SH-SY5Y (cell line): Measurements from ENCODE around the gene CIC.

Source experiments
- GATA2 ChIP-seq: IDR thresholded peaks from 2 replicates; pipeline ENCODE4 v1.6.1; 2011; ENCODE audit warnings: mild to moderate bottlenecking, low read depth, low read length
- GATA3 ChIP-seq: IDR thresholded peaks from 2 replicates; pipeline ENCODE4 v1.6.1; 2011; ENCODE audit warnings: low read depth, mild to moderate bottlenecking, low read length, moderate library complexity

CIC gene

GRCh38 chr19:42313840-42314755 is 45.0 kb downstream of the CIC start:
- TF ChIP-seq GATA3 (no peak), GATA2 (no peak)

DNA sequence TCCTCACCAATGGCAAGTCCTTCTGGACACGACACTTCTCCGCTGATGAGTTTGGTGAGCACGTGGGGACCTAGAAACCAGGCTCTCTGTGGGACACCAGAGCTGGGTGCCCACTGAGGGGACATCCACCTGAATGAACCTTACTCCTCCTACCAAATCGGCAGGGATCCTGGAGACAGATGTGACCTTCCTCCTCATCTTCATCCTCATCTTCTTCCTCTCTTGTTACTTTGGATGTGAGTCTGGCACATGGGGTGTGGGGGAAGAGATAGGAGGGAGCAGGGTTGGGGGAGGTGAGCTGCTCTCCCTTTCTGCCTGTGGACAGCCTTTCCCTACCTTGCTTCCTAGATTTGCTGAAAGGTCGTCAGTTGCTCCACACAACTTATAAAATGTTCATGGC is 46.0 kb downstream of the CIC start:
- TF ChIP-seq GATA2 (no peak), GATA3 (no peak)

GRCh38 chr19:42316223-42317211 is 47.5 kb downstream of the CIC start:
- TF ChIP-seq GATA3 (no peak), GATA2 (no peak)

DNA sequence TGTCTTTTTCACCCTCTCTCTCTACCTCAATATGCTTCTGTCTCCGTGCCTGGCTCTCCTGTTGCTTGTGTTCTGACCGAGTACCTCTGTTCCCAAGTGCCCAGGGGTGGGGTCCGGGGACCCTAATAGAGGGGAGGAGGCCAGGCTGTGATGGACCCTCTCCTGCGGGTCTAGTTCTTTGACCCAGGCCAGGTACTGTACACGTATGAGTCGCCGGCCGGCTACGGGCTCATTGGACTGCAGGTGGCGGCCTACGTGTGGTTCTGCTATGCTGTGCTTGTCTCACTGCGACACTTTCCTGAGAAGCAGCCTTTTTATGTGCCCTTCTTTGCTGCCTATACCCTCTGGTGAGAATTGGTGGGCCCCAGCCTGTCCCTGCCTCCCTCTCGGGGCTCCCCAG is 48.5 kb downstream of the CIC start:
- TF ChIP-seq GATA2 = no peak
- TF ChIP-seq GATA3 = no peak

GRCh38 chr19:42322305-42322704 is 53.3 kb downstream of the CIC start:
- TF ChIP-seq GATA2 (no peak), GATA3 (no peak)

DNA sequence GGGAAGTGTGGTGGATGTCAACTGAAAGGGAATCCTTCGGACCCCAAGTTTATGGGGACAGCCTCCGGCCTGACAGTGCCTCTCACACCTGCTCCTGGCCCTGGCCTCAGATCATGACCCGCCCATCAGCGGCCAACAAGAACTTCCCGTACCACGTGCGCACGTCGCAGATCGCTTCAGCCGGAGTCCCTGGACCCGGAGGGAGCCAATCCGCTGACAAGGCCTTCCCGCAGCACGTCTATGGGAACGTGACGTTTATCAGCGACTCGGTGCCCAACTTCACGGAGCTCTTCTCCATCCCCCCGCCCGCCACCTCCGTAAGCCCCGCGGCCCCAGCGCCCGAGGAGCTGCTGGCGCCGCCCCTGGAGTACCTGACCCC is 54.4 kb downstream of the CIC start:
- no peak for TF ChIP-seq GATA3
- TF ChIP-seq GATA2 = no peak

DNA sequence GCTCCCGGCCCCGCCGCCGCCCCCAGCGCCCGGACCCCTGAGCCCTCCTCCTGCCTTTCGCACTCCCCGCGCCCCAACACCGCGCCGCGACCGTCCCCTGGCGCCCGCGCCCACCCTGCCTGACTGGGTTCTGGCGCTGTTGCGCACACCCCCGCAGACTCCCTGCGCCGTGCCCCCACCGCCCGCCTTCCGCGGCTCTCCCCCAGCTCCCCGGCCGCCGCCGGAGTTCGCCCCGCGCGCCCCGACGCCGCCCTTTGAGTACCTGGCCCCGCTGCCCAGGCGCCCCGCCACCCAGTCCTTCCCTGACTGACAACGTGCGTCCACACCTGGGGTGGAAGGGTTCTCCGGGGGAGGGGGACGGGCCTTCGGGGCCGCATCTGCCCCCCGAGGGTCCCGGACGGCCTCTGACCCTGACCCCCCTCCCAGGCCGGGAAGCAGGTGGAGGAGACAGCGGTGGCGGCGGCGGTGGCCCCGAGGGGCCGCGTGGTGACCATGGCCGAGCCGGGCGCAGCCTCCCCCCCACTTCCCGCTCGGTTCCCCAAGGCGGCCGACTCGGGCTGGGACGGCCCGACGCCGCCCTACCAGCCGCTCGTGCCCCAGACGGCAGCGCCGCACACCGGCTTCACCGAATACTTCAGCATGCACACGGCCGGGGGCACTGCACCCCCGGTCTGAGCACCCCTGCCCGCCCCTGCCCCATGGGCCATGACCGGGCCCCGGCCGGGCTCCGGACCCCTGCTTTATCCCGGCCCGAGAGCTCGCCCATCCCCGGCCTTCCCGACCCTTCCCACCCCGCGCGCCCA is 55.0 kb downstream of the CIC start:
- no peak for TF ChIP-seq GATA3
- TF ChIP-seq GATA2 = no peak

GRCh38 chr19:42324655-42325307 is 55.7 kb downstream of the CIC start:
- TF ChIP-seq GATA2 = no peak
- no peak for TF ChIP-seq GATA3

DNA sequence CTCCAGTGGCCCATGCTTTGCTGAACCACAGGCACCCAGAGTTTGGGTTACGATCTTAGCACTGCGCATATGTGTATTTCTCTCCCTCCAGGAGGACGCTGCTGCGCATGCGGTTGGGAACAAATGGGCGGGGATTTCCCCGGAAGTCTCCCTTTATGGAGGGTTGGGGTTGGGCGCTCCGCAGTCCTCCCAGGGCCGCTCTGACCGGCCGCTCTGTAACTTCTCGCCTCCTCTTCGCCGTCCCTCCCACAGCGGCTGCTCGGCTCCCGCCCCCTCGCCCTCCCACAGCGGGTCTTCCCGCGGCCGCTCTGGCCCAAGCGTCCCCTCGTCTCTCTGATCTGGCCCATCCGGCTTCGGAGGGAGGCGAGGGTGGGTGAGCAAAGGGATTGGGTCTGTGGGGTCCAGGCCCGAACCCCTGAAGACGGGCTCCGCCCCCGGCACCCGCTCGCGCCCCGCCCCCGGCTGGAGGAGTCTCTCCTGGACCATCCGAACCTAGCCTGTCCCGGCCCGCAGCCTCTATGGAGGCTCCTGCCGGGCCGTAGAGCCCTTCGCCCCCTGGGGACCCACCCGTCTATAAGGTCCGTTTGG is 56.4 kb downstream of the CIC start, which contains the start of gene MEGF8:
Gene MEGF8 (plus strand): TSS at position 328 of the 588 bp plus-strand sequence. CDS start 609 bp downstream, outside the sequence.
- TF ChIP-seq GATA3 (no peak), GATA2 (no peak)

DNA sequence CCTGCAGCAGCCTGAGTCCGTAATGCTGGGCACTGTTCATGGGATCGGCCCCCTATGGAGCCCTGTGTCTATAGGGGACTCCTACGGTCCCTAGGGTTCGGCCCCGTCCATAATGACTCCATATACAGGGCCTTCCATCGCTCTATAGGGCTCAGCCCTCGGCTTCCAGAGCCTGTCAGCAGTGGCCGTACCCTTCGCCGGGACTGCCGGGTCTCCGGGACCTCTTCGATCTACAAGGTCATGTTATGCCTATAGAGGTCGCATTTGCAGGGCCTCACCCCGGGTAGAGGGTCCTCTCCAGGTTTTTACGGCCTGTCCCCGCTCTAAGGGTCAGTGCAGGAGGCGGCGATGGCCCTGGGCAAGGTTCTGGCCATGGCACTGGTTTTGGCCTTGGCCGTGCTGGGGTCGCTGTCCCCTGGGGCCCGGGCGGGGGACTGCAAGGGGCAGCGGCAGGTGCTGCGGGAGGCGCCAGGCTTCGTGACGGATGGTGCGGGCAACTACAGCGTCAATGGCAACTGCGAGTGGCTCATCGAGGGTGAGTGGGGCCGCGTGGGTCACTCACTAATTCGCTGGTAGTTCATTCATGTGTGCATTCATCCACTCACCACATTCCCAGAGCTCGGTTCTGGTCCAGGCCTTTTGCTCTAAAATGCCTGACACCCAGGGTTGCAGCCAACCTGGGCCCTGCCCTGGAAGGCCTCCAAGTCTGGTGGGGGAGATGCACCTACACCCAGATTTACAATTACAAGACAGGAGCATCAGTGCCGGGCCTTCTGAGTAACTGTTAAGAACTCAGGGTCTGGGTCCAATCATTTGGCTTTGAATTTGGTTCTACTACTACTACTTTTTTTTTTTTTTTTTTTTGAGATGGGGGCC is 57.1 kb downstream of the CIC start:
- no peak for TF ChIP-seq GATA3
- TF ChIP-seq GATA2 = no peak

GRCh38 chr19:42326969-42327368 is 57.9 kb downstream of the CIC start:
- no peak for TF ChIP-seq GATA2
- TF ChIP-seq GATA3 = no peak

GRCh38 chr19:42327381-42327780 is 58.3 kb downstream of the CIC start:
- no peak for TF ChIP-seq GATA3
- TF ChIP-seq GATA2 = no peak
